NCI-H146 (cell line): ENCODE measurements around the gene SLC7A10.

Experiments
- DNase-seq: peaks from one replicate; lab custom pipeline; 2025; lab: John Stamatoyannopoulos, UW

The SLC7A10 gene

DNA sequence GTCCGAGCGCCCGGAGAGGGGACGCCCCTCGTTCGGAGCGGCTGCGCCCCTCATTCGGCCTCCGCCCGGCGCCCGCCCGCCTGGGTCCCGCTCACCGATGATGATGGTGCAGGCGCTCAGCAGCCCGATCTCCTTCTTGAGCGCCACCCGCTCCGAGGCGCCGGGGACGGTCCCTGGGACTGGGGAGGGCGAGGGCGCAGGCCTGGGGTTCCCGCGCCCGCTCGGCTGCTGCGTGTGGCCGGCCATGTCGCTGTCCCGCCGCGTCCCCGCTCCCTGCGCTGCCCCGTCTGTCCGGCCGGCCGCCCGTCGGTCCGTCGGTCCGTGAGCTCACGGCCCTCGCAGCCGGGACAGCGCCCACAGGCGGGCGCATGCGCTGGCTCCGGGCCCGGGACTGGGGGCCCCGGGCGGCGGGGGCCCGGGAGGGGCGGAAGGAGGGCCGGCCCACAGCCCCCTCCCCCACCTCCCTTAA, at the start of gene SLC7A10:
Gene SLC7A10 (minus strand): TSS at position 393 of the 469 bp plus-strand sequence. CDS start 147 bp downstream, at position 246.
- no peak for DNase-seq

DNA sequence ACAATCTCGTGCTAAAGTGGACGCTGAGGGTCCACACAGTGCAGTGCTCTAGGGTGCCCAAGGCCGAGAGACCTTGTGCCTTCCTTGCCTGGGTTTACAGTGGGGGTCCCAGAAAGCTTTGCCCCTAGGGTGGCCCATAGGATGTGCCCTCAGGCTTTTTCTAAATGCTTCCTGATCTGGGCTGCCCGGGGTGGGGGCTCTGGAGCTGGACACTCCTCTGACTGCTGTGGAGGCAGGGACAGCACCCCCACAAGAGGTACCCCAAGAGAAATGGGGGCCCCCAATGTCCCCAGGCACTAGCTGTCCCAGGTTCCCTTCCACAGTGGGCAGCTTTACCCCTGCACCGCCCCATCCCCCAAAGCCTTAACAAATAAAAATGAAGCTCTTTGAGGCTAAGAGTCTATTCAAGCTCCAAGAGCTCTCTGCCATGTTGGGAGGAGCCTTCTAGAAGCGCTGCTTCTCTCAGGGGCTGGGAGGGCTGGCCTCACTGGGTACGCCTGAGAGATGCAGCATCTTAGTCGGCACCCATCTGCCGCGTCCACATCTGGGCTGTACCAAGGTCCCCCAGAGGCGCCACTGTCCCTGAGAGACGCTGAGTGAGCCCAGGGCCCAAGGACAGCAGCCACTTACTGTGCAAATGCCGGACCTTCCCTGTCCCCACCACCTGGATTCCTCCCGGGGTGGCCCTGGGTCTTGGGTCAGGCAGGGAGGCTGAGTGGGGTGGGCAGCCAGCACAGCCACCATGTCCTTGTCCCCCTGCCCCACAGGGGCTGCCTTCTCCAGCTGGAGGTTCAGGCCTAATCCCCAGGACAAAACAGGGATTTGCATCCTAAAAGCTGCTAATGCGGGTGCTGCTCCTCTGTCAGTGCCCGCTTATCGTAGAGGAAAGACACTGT, 49.3 kb upstream of the SLC7A10 start:
- no peak for DNase-seq

DNA sequence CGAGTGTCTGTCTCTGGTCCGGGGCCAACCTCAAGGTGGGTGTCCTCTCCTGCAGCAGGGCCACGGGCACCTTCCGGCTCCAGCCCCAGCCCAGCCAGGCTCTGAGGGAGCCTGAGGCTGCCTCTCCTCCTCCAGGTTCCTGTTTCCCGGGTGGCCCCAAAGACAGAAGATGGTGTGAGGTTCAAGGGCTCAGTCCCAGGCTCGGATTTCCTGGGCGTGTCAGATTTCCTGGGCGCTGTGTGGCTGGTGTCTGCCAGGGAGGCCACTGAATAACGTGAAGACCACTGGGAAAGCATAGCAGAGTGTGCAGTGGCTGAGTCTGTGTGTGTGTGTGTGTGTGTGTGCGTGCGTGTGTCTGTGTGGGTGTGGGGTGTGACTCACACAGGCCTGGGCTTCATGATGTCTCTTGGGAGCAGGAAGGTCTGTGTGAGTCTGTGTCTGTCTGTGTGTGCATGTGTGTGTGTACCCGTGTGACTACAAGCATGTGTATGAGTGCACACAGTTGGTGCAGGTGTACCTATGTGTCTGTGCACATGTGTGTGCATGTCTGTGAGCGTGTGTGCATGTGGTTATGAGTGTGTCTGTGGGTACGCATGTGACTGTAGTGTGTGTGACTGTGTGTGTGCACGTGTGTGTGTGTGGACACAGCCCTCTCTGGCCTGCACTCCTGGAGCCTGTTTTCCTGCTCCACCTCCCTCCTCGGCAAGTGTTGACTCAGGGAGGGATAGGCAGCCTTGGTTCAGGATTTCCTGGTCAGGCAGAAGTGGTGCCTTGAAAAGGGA, 48.4 kb upstream of the SLC7A10 start:
- DNase-seq, result no peak

DNA sequence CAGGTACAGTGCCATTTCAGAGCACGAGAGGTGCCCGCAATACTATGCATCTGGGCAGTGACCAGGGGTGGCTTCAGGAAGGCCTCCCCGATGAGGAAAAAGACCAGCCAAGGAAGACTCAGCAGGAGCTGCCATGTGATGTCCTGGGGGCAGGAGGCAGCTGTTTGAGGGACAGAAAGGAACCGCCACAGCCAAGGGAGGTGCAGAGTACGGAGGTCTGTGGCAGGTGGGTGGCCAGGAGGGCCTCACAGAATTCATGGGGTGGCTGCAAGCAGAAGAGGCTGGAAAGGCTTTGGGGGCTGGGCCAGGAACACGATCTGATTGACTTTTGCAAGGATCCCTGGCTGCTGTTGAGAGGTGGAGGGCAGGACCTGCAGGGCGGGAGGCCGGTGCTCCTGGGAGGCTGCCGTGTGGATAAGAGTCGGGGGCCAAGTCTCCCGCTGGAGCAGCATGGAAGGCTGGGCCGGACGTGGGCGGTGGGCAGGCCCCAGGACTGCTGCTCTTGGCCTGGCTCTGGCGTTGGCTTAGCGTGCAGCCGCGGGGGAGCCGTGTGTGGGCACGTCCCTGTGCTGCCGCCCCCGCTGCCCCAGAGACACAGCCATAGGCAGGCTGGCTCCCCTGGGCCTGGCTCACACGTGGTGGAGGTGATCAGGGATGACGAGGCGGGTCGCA, 47.6 kb upstream of the SLC7A10 start:
- DNase-seq, result no peak

DNA sequence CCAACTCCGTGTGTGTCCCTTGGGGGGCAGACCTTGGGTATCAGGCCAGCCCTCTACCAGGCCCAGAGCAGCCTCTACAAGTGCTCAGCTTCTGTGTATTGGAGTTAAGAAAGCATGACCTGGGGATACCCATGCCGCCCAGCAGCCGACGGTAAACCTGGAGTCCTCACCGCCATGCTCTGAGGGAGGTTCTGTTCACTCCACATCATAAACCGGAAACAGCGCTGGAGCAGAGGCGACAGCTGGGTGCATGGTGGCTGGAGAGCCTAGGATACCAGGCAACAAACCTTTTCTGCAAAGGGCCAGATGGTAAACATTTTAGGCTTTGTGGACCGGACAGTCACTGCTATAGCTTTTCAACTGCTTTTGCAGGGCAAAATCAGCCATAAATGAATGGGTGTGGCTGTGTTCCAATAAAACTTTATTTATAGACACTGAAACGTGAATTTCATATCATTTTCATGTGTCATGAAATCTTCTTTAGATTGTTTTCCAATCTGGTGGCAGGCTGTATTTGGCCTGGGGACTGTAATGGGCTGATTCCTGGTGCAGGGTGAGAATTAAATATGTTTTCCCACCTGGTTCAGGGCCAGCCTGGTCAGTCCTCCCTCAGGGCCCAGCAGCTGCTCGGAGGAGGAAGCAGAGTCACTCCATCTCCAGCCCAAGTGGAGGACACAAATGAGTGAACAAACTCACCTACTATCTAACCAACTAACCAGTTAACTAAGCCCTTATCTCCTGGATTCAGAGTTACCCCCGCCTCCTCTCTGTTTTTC, 45.8 kb upstream of the SLC7A10 start:
- DNase-seq, result no peak

DNA sequence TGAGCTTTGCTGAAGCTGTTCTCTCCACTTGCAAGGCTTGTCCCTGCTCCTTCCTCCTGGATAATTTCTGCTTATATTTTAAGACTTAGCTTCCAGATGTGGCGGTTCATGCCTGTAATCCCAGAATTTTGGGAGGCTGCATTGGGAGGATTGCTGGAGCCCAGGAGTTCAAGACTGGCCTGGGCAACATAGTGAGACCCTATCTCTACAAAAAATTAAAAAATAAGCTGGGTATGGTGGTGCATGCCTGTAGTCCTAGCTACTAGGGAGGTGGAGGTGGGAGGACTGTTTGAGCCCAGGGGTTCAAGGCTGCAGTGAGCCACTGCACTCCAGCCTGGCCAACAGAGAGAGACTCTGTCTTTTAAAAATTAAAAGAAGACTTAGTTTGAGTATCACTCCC, 45.1 kb upstream of the SLC7A10 start:
- no peak for DNase-seq

DNA sequence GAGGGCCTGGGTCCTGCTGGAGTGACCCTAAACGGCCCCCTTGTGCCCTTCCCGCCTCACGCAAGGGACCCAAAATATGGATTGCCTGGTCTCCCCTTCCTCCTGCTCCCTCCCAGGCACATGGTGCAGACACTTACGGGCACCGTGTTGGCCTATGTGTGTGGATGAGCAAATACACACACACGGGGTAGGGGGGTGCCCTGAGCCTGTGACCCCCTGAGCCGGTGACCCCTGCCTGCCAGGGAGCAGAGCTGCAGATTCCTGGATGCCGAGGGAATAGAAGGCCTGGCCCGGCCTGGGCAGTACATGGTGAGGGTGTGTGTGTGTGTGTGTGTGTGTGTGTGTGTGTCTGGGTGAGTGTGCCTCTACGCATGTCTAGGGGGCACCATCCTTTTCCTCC, 43.4 kb upstream of the SLC7A10 start:
- no peak for DNase-seq

DNA sequence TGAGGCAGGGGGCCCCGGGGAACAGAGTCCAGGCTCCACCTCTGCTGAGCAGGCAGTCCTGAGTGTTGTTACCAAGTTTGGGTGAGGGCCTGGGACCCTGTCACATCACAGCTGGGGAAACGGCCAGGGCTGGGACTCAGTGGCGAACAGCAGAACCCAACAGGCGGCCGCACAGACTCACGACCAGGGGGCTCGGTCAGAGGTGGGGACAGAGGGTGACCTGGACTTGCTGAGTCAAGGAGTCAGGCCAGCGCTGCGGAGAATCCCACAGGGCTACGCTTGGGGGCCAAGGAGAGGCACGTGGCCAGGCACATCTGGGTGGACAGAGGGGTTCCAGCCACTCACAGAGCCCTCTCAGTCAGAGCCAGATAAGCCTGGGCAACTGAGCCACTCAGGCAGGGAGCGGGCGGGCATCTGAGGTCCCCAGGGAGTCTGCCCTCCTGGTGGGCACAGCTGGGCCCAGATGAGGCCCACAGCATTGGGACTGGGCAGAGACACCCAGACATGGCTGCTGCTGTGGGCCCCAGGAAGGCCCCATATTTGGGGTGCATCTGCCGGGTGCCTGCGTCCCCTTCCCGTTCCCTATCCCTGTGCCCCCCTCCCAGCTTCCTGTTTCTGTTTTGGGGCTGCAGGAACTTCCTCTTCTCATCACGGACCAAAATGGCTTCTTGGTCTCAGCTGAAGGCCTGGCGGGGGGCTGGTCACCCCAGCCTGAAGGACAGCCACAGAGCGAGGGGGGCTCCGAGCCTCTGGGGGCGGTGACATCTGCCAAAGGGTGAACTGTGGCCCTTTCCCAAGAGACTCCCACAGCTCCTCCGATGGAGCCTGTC, 42.7 kb upstream of the SLC7A10 start:
- DNase-seq, result no peak

DNA sequence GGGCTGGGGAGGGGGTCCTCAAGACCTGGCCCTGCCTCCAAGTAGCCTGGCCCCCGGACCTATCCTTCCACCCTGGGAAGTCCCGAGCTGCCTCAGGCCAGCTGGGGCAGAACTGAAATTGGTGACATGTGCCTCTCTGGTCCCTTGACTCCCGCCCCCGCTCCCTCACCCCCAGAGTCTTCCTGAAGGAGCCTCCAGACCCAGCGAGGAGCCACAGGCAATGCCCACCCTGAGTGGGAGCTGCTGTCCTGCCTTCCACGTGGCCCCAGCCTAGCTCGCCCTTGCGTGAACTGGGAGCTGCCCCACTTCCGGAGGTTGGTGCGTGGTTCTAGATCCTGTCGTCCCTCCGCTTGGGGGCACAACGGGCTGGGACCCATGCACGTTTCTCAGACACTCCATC, 42.1 kb upstream of the SLC7A10 start:
- DNase-seq, result no peak

DNA sequence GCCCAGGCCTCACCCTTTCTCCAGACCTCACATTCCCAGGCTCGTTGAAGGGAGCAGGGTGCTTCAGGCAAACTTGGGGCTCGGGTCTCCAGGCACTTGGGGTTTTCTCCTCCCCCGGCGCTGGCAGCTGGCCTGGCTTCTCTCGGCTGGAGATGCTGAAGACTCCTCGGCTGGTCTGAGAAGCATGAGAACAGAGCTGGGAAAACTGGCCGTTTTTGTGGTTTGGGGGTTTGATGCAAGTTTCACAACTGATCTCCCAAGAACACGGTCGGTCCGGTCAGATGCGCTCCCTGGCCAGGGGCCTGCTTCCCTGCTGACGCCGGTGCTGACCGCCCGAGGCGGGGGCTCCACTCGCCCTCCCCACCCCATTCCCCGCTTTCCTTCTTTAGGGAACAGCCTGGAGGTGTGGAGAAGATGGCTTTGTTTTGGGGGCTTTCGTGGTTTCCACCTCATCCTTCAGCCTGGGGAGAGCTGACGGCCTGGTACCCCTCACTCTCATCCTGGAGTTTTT, 41.4 kb upstream of the SLC7A10 start:
- no peak for DNase-seq

DNA sequence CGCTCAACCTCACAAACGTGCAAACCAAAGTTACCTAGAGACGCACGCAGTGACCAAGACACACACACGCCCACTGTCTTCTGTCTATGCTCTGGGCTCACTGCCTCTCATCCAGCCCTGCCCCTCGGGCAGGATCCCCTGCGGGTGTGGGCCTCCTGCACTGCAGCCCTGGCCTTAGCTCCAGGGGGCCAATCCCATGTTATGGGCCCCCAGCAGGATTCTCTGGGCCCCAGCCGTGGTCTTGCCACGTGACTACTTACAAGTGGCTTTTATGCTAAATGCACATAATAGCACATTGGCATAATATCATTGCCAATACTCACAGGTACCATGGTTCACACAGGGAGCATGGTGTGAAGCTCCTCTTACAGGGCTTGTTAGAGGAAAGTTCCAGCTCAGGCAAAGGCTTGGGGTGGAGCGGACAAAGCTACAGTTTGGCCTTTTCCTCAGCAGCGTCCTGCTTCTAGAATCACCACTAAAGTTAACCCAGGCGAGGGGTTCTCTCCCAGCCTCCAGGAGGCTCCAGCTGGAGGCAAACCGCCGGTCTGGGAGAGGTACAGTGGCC, 39.3 kb upstream of the SLC7A10 start:
- peak; percentile 34 for DNase-seq

DNA sequence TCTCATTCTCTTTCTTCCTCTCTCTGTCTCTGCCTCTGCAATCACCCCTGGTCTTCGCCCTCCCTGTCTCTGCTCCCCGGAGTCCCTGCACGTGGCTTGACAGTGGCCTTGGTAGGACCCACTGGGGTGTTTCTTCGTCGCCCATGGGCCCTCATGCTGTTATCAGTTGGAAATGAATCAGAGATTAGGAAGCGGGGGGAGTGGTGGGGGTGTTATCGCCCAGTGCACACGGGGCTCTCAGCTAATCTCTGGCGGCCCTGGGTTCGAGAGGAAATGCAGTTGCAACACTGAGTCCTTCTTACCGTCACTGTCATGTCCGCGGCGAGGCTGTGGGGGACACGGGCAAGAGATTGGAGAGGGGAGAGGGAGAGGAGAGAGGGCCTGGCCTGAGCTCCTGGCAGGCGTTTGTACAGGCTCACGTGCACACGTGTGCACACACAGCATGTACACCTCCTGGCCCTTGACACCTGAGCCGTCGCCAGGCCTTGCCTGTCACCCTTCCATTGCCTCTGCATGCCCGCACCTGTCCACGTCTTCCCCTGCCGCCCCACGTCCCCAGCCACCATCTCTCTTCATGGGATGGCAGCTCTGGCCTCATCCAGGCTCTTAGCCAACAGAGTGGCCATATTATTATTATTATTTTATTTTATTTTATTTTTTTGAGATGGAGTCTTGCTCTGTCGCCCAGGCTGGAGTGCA, 37.8 kb upstream of the SLC7A10 start:
- no peak for DNase-seq

DNA sequence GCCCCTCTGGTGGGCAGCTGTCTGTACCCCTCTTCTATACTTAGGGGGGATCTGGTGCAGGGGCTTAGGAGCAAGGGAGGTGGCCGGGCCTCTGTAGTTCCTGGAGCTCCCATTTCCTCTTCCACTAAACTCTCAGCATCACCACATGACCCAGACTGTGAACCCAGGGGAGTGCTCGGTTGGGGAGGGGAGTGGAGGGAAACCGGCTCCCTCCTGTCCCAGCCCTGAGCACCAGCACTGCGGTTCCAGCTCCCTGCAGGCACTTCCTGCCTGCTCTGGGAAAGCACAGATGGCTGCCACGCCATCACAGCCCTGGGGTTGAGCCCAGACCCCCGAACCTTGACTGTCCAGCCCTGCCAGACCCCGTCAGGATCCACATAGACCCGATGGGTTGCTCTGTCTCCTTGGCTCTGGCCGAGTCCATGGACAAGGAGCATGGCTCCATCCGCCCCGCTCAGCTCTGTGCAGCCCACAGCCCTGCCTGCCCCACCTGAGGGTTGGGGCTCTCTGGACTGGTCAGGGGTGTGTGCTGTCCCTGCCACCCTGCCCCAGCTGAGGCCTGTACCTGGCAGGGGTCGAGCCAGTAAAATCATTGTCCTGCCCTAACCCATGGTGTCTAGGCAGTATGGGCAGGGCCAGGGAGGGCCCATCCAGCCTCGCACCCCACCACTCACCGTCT, 36.0 kb upstream of the SLC7A10 start:
- no peak for DNase-seq

DNA sequence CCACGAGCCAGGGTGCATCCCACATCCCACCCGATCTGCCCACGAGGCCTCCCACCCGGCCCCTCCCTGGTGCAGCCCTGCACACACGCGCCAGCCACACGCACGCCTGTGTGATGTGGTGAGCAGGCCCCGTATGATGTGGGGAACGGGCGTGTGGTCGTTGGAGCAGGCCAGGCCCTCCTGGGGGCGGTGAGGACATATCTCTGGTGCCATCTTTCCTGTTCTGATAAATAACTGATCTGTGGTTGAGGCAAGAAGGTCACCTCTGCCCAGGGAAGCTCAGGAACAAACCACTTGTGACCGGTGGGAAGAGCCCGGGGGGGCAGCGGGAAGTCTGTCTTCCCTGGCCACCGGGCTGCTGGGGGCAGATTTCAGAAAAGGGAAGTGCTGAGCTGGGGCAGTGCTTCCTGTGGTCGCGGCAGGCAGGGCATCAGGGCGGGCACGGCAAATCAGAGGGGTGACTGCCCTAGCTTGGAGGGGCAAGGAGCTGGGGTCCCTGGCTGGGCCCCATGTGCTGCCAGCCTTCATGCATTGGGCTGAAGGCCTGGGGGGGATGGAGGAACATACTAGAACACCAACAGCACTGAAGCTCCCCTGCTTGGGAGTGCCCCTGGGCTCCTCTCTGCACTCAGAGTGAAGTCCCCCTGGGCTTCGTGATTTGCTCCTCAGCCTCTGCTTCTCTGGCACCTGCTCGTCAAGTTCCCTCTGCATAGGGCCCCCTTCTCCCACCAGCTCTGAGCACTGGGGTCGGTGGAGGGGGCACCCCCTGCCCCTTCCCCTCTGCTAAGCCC, 35.2 kb upstream of the SLC7A10 start:
- DNase-seq, result no peak

DNA sequence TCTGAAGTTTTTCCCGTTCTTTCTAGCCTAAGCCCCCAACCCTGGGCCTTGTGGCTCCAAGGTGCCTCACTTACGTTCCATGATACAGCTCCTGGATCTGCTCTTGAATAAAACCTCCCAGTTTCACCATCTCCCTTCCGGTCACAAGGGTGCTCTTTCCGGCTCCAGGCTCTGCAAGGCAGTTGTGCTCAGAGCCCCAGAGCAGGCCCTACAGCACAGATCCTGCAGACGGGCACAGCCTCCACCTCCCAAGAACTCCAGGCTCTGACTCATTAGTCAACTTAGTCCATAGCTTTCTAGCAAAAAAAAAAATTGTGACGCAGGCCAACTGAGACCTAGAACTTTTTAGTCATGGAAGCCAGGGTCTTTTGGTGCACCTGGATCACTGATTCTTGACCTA, 33.9 kb upstream of the SLC7A10 start:
- DNase-seq, result no peak

DNA sequence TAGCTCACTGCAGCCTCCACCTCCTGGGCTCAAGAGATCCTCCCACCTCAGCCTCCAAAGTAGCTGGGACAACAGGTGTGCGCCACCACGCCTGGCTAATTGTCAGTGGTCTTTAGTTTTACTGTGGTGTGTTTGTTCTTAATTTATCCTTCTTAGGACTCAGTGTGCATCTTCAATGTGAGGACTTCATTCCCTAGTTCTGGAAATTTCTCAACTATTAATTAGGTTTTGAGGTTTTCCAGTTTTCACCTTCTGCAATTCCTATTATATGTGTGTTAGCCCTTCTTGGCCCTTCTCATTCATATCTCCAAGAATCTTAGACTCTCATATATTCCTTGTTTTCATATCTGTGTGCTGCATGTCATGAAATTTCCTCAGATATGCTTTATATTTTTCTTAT, 32.2 kb upstream of the SLC7A10 start:
- no peak for DNase-seq

DNA sequence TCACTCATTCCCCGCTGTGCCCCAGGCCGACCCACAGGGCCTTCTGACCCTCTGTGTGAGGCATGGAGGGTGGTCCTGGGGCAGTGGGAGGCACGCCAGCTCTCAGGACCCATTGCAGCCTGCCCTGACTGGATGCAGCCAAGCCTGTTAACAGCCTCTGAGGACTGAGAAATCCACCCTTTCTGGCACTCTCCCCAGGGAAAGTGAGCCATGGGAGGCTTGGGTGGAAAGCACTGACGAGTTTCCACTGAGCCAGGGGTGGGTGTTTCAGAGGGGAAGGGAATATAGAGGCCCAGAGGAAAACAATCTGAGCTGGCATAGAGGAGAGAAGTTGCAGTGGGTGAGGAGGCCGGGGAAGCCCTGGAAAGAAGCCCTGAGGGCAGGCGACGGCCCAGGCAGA, 30.6 kb upstream of the SLC7A10 start:
- DNase-seq, result no peak

DNA sequence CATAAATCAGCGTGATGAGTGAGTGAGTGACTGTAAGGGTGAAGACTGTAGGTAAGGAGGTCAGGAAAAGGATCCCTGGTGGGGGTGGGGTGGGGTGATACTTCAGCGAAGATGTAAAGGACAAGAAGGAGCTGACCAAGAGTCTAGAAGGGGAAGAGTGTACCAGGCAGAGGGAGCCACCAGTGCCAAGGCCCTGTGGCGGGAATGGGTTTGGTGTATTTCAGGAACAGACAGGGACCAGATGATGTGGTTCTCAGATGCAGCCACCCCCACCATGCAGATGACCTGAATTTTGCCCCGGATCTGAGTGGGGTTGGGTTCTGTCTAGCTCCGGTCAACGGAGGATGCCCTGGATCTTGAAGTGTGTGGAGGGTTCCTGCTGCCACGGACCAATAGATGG, 30.1 kb upstream of the SLC7A10 start:
- no peak for DNase-seq
